AG04449 (cell line): ENCODE measurements around the gene HMGCL.

Experiments used
- CTCF ChIA-PET: fragments of 350-600 bp; formaldehyde crosslinking; extraction: SDS; loops from one replicate; lab custom pipeline; 2021; ENCODE audit warnings: antibody characterized with exemption; lab: Yijun Ruan, JAX
- POLR2A ChIA-PET: fragments of 400-600, 350-600 bp; formaldehyde crosslinking; extraction: SDS; loops from one replicate; lab custom pipeline; 2020; ENCODE audit warnings: antibody characterized with exemption, inconsistent platforms; lab: Yijun Ruan, JAX
- DNase-seq: peaks from one replicate; pipeline ENCODE4 v3.0.0-alpha.2; 2010; ENCODE audit warnings: low read depth, low spot score
- H3K4me3 ChIP-seq: 2 replicates; pipeline ENCODE4 v1.5.1; 2011; ENCODE audit warnings: low read depth, mild to moderate bottlenecking, control low read depth, low read length
- TF ChIP-seq, protein P1 (sequence below): IDR thresholded peaks from one replicate; pipeline ENCODE4 v1.5.1; 2011; ENCODE audit warnings: mild to moderate bottlenecking, moderate library complexity, low read length, control low read depth, inconsistent platforms; ENCODE audit not compliant: insufficient read depth; ENCODE audit errors: missing control alignments

Gene HMGCL

GRCh38 chr1:23817633-23818032 is 7.6 kb downstream of the HMGCL start:
- no peak overlapping the region for H3K4me3 ChIP-seq
- CTCF ChIA-PET = interaction anchor here (1.1 to 12.2 kb wide), 3 partner anchors 10 to 99 kb away, joined by 3 to 134 read pairs (median 5); no protein-coding TSS in a partner anchor
- no peak for DNase-seq
- TF ChIP-seq, protein P1, sequence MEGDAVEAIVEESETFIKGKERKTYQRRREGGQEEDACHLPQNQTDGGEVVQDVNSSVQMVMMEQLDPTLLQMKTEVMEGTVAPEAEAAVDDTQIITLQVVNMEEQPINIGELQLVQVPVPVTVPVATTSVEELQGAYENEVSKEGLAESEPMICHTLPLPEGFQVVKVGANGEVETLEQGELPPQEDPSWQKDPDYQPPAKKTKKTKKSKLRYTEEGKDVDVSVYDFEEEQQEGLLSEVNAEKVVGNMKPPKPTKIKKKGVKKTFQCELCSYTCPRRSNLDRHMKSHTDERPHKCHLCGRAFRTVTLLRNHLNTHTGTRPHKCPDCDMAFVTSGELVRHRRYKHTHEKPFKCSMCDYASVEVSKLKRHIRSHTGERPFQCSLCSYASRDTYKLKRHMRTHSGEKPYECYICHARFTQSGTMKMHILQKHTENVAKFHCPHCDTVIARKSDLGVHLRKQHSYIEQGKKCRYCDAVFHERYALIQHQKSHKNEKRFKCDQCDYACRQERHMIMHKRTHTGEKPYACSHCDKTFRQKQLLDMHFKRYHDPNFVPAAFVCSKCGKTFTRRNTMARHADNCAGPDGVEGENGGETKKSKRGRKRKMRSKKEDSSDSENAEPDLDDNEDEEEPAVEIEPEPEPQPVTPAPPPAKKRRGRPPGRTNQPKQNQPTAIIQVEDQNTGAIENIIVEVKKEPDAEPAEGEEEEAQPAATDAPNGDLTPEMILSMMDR = no peak
- POLR2A ChIA-PET = no interaction called here

- no peak for DNase-seq
- ChIA-PET POLR2A (interaction anchor here (0.9 kb wide), 1 partner anchor 9 kb away, joined by 3 read pairs; the partner anchor contains the start of gene HMGCL), CTCF (interaction anchor here (1.1 to 12.2 kb wide), 3 partner anchors 9 to 99 kb away, joined by 3 to 134 read pairs (median 5); no protein-coding TSS in a partner anchor)
- H3K4me3 ChIP-seq = no peak overlapping the region
- TF ChIP-seq, protein P1 = no peak
These were observed 8.3 kb downstream of the HMGCL start for GRCh38 chr1:23816906-23817305.

DNA sequence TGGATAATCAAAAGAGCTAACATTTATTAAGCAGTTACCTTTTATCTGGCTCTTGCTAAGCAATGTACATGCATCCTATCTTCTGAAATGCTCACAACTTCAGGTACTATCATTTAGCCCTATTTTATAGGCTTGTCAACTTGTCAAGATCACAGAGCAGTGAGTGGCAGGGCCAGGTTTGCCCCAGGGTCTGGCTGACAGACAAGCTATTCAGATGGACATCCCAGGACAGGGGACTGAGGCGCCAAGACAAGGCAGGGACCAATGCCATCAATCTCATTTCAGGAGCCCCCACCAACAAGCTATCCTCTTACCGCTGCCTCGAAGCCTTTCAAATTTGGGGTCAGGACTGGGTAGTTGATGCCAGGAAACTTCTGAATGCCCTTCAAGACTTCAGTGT is 8.9 kb downstream of the HMGCL start:
- no peak overlapping the region for H3K4me3 ChIP-seq
- ChIA-PET POLR2A (interaction anchor here (0.9 kb wide), 1 partner anchor 9 kb away, joined by 3 read pairs; the partner anchor contains the start of gene HMGCL), CTCF (interaction anchor here (12.2 kb wide), 1 partner anchor 9 kb away, joined by 134 read pairs; no protein-coding TSS in a partner anchor)
- TF ChIP-seq, protein P1 = no peak
- DNase-seq = no peak

- ChIA-PET CTCF (interaction anchor here (1.2 to 5.6 kb wide), 4 partner anchors 10 to 103 kb away, joined by 3 to 30 read pairs (median 4); no protein-coding TSS in a partner anchor), POLR2A (no interaction called here)
- H3K4me3 ChIP-seq = no peak overlapping the region
- DNase-seq = no peak
- TF ChIP-seq, protein P1 = no peak
These were observed 11.2 kb downstream of the HMGCL start for GRCh38 chr1:23814016-23814415.

DNA sequence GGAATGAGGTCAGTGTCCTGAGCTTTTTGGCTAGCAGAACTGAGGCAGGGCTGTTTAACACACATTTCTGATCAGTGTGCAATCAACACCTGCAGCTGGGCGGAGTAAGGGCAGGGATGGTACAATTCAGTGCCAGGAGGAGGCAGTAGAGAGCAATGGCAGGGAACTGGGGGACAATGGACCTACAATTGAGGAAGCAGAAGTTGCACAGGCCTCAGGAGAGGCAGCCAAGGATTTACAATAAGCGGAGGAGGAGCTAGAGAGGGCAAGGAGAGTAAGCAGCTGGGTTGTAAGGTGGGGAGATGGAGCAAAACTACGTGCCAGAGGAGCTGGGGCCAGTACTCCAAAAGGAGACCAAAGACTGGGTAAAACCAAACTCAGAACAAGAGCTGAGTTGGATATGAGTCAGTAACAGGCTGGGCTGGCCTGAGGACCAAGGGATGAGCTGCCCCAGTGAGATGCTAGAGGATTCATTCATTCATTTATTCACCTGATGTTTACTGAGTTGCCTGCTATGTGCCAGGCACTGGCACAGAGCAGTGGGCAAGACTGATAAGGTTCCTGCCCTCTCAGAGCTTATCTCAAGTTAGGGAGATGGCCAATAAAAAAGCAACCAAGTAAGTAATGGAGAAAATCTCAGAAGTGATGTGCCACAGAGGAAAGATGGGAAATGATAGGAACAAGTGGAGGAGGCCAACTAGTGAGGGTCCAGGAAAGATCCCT is 14.2 kb downstream of the HMGCL start:
- POLR2A ChIA-PET = interaction anchor here (1.1 to 1.2 kb wide), 2 partner anchors 15 to 169 kb away, joined by 4 to 6 read pairs; partner anchors contain the start of genes HMGCL and SRSF10
- CTCF ChIA-PET = interaction anchor here (0.6 to 8.7 kb wide), 21 partner anchors 9 to 289 kb away, joined by 3 to 134 read pairs (median 5); partner anchors contain the start of genes GALE and HMGCL
- no peak overlapping the region for H3K4me3 ChIP-seq
- DNase-seq = no peak
- TF ChIP-seq, protein P1 = peak; percentile 40

GRCh38 chr1:23809751-23810171 is 15.5 kb downstream of the HMGCL start:
- DNase-seq = no peak
- ChIA-PET POLR2A (no interaction called here), CTCF (interaction anchor here (0.8 to 8.7 kb wide), 22 partner anchors 8 to 303 kb away, joined by 3 to 134 read pairs (median 5); partner anchors contain the start of genes GALE, HMGCL and PNRC2)

More at GRCh38 chr1:23809751-23810171, 15.5 kb downstream of the HMGCL start:
- no peak overlapping the region for H3K4me3 ChIP-seq
- TF ChIP-seq, protein P1 = peak; percentile 84
